PC-3 (cell line): ENCODE results near the gene BRIP1. TPM values are rescaled to one million over a fixed set of nuclear protein-coding genes. Genes with fewer than 3 reads are reported as not detected.

Source experiments
- ATAC-seq: fragments of 200-7000 bp; cut with Tn5 transposase; 2 replicates; pipeline ENCODE4 v1.9.1; 2020; ENCODE audit warnings: mild to moderate bottlenecking, moderate library complexity
- BruUV-seq: library from RNA; stranded (reverse); fragments of 400-500 nt; replicated peaks from 2 replicates; lab custom pipeline; 2021; lab: Mats Ljungman, UMichigan
- CTCF ChIA-PET: fragments of 300-600 bp; sonication (Branson Sonifier 250); formaldehyde crosslinking; loops from one replicate; lab custom pipeline; 2022; ENCODE audit warnings: antibody characterized with exemption; lab: Charles Lee
- POLR2A ChIA-PET: fragments of 300-600 bp; sonication (Branson Sonifier 250); formaldehyde crosslinking; loops from one replicate; lab custom pipeline; 2022; ENCODE audit warnings: antibody characterized with exemption; ENCODE audit not compliant: unreplicated experiment; lab: Charles Lee
- DNase-seq: peaks from one replicate; pipeline ENCODE4 v3.0.0-alpha.2; 2015
- H2AFZ ChIP-seq: fragments of 300-600 bp; sonication (generic); 2 replicates; pipeline ENCODE4 v1.6.0; 2016; ENCODE audit warnings: antibody characterized with exemption, low read length
- H3F3A ChIP-seq: fragments of 300-600 bp; sonication (generic); one replicate; pipeline ENCODE4 v1.6.0; 2017; ENCODE audit warnings: antibody characterized with exemption, low read length, control low read depth, mild to moderate bottlenecking; ENCODE audit not compliant: unreplicated experiment
- H3K27ac ChIP-seq: fragments of 300-600 bp; sonication (generic); 2 replicates; pipeline ENCODE4 v1.5.1; 2016; ENCODE audit warnings: mild to moderate bottlenecking, low read length
- H3K27me3 ChIP-seq: fragments of 300-600 bp; sonication (generic); 2 replicates; pipeline ENCODE4 v1.6.1; 2016; ENCODE audit warnings: low read length, mixed read lengths
- H3K36me3 ChIP-seq: fragments of 300-600 bp; sonication (generic); 2 replicates; pipeline ENCODE4 v1.6.1; 2016; ENCODE audit warnings: low read depth, mixed run types, low read length, mixed read lengths
- H3K4me1 ChIP-seq: fragments of 300-600 bp; sonication (generic); 2 replicates; pipeline ENCODE4 v1.5.1; 2016; ENCODE audit warnings: low read length; ENCODE audit not compliant: insufficient read depth
- H3K4me2 ChIP-seq: fragments of 300-600 bp; sonication (generic); 2 replicates; pipeline ENCODE4 v1.6.0; 2016; ENCODE audit warnings: low read length
- H3K4me3 ChIP-seq: fragments of 300-600 bp; sonication (generic); 2 replicates; pipeline ENCODE4 v1.5.1; 2016; ENCODE audit warnings: mild to moderate bottlenecking, low read length, mixed read lengths
- H3K79me2 ChIP-seq: fragments of 300-600 bp; sonication (generic); 2 replicates; pipeline ENCODE4 v1.6.1; 2017; ENCODE audit warnings: low read length, mixed read lengths
- H3K9ac ChIP-seq: fragments of 300-600 bp; sonication (generic); 2 replicates; pipeline ENCODE4 v1.6.0; 2016; ENCODE audit warnings: mild to moderate bottlenecking, low read length
- H3K9me2 ChIP-seq: fragments of 300-600 bp; sonication (generic); replicated peaks from 2 replicates; pipeline ENCODE4 v1.6.1; 2016; ENCODE audit warnings: mixed run types, low read length, mixed read lengths
- H3K9me3 ChIP-seq: fragments of 300-600 bp; sonication (generic); 2 replicates; pipeline ENCODE4 v1.6.1; 2016; ENCODE audit warnings: low read length, mixed read lengths
- H4K20me1 ChIP-seq: fragments of 300-600 bp; sonication (generic); 2 replicates; pipeline ENCODE4 v1.6.1; 2016; ENCODE audit warnings: low read length, mixed read lengths
- CTCF ChIP-seq: fragments of 300-600 bp; sonication (generic); conservative IDR thresholded peaks from 2 replicates; pipeline ENCODE4 v1.5.1; 2017; ENCODE audit warnings: antibody characterized with exemption, low read depth, mild to moderate bottlenecking, low read length
- EZH2 ChIP-seq: fragments of 300-600 bp; sonication (generic); IDR thresholded peaks from one replicate; pipeline ENCODE4 v1.6.1; 2017; ENCODE audit warnings: antibody characterized with exemption, mild to moderate bottlenecking, low read length; ENCODE audit not compliant: unreplicated experiment
- EZH2phosphoT487 ChIP-seq: fragments of 300-600 bp; sonication (generic); IDR thresholded peaks from 2 replicates; pipeline ENCODE4 v1.6.1; 2018; ENCODE audit warnings: mild to moderate bottlenecking, antibody characterized with exemption, low read length, borderline replicate concordance
- intact Hi-C: fragments of 100-400 bp; cut with micrococcal nuclease; formaldehyde crosslinking; loops from 2 replicates; pipeline ENCODE4 v1.9.0; 2023
- total RNA-seq: library from RNA; depleted of rRNA; stranded (reverse); fragments of >200 nt; gene quantifications from 2 replicates; pipeline ENCODE4 v1.2.3, GENCODE V29; 2014

BRIP1 gene
- total RNA-seq, 1 experiment from 2014 or later: 21.1 TPM

- Histone ChIP-seq H3F3A (no peaks in the 10 kb centered on the region), H2AFZ (no peak overlapping the region), H3K79me2 (0 out of 2 replicates have a peak, but pooled peaks cover 1% of the 10 kb centered on the region), H4K20me1 (no peaks in the 10 kb centered on the region), H3K27ac (no peak overlapping the region), H3K9ac (no peak overlapping the region), H3K36me3 (peaks cover 44% of the 10 kb centered on the region; the same call in 1 of the 2 replicates), H3K4me2 (no peak overlapping the region), H3K4me1 (no peaks in the 10 kb centered on the region), H3K9me3 (no peaks in the 10 kb centered on the region), H3K9me2 (no peaks in the 10 kb centered on the region), H3K4me3 (no peak overlapping the region), H3K27me3 (no peaks in the 10 kb centered on the region)
- CTCF ChIA-PET: no interaction called here
- ATAC-seq: no peak
- POLR2A ChIA-PET: no interaction called here
- intact Hi-C loops: no loop called here
- TF ChIP-seq EZH2 (no peak), EZH2phosphoT487 (no peak), CTCF (no peak)
- no TSS peak for BruUV-seq
- DNase-seq: no peak
Measured at GRCh38 chr17:61846761-61847375, 16.5 kb downstream of the BRIP1 start.

GRCh38 chr17:61846088-61846487, 17.2 kb downstream of the BRIP1 start:
- Histone ChIP-seq H3K27ac (no peak overlapping the region), H3K4me3 (no peak overlapping the region), H3K27me3 (no peaks in the 10 kb centered on the region), H3K9me3 (no peaks in the 10 kb centered on the region), H3K9me2 (no peaks in the 10 kb centered on the region), H2AFZ (no peak overlapping the region), H3K4me1 (no peaks in the 10 kb centered on the region), H3F3A (no peaks in the 10 kb centered on the region), H3K4me2 (no peak overlapping the region), H3K79me2 (no peaks in the 10 kb centered on the region), H4K20me1 (no peaks in the 10 kb centered on the region), H3K36me3 (peaks cover 42% of the 10 kb centered on the region; the same call in 1 of the 2 replicates), H3K9ac (no peak overlapping the region)
- ATAC-seq (no peak), DNase-seq (no peak)
- no peak for TF ChIP-seq EZH2
- TF ChIP-seq CTCF: no peak
- TF ChIP-seq EZH2phosphoT487: no peak
- POLR2A ChIA-PET: no interaction called here
- CTCF ChIA-PET: no interaction called here
- BruUV-seq: no TSS peak
- intact Hi-C loops: no loop called here

- H3K9me2 ChIP-seq: no peaks in the 10 kb centered on the region
- DNase-seq: no peak
- no peak for ATAC-seq
- H3K4me3 ChIP-seq: no peak overlapping the region
- no peak overlapping the region for H3K27ac ChIP-seq
- TF ChIP-seq CTCF: no peak
- TF ChIP-seq EZH2: no peak
- no peak for TF ChIP-seq EZH2phosphoT487
- H3K27me3 ChIP-seq: no peaks in the 10 kb centered on the region
- H3K9me3 ChIP-seq: no peaks in the 10 kb centered on the region
- no peak overlapping the region for H2AFZ ChIP-seq
- no peaks in the 10 kb centered on the region for H4K20me1 ChIP-seq
- ChIA-PET CTCF (no interaction called here), POLR2A (interaction anchor here (0.6 kb wide), 1 partner anchor 1517 kb away, joined by 9 read pairs; no protein-coding TSS in a partner anchor)
- H3K4me1 ChIP-seq: no peaks in the 10 kb centered on the region
- H3F3A ChIP-seq: no peaks in the 10 kb centered on the region
- H3K79me2 ChIP-seq: no peaks in the 10 kb centered on the region
- peaks cover 33% of the 10 kb centered on the region; the same call in 1 of the 2 replicates for H3K36me3 ChIP-seq
- no peak overlapping the region for H3K9ac ChIP-seq
- no peak overlapping the region for H3K4me2 ChIP-seq
- intact Hi-C loops: no loop called here
- no TSS peak for BruUV-seq
Measured at GRCh38 chr17:61843435-61843834, 19.9 kb downstream of the BRIP1 start.
